NOMO-1 treated with DMSO at 0.1 percent for 48 hours (cell line): ENCODE data around the gene LRRC52.
A peak's percentile ranks its signal among the peaks of the same experiment; 100 is the strongest.

Experiments used
- DNase-seq: peaks from one replicate; lab custom pipeline; 2025; ENCODE audit not compliant: unreplicated experiment; lab: John Stamatoyannopoulos, UW

LRRC52 gene

DNA sequence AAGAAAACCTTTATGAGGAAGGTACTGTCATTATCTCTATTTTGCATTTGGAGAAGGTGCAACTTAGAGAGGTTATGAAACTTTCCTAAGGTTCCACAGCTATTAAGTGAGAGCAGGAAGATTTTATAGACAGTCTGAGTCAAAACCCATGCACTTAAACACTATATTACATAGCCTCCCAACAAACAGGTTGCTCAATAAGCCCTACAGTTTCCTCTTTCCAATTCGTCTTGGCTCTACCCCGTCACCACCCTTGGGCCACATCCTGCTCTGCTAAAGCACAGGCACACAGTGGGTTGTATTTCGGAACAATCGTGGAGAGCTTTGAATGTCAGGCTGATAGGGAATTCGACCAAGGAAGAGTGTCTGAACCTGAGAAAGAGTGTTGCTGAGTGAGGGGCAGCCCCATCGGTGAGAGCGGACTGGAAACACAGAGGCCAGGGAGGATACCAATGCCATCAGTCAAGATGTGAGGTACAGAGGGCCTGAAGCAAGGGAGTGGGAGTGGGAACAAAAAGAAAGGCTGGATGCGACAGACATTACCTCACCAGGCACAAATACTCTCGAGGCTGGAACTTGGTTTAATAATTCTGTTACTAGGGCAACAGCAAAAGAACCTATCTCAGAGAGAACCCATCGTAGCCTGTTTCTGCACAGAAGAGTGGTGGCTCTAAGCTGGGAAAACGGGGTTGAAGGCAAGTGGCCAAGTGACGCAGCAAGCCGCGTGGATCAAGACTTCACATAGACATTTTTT is 6.3 kb upstream of the LRRC52 start:
- peak; percentile 99 for DNase-seq

DNA sequence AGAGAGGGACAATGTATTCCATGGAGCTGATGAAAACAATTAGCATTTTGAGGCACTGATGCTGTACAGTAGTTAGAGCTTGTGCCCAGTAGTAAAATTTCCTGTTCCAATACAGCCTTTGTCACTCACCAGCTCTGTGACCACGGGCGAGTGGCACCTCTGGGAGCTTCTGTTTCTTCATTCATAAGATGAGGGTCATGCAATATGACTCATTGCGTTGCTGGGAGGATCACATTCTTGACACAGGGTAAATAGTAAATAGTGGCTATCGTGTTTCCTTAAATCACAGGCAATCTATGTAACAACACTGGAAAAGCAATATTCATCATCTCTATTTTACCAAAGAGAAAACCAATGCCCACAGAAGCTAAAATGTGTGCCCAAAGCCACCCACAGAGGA is 4.5 kb upstream of the LRRC52 start:
- peak; percentile 73 for DNase-seq

GRCh38 chr1:165539908-165540307 is 3.9 kb upstream of the LRRC52 start:
- no peak for DNase-seq

DNA sequence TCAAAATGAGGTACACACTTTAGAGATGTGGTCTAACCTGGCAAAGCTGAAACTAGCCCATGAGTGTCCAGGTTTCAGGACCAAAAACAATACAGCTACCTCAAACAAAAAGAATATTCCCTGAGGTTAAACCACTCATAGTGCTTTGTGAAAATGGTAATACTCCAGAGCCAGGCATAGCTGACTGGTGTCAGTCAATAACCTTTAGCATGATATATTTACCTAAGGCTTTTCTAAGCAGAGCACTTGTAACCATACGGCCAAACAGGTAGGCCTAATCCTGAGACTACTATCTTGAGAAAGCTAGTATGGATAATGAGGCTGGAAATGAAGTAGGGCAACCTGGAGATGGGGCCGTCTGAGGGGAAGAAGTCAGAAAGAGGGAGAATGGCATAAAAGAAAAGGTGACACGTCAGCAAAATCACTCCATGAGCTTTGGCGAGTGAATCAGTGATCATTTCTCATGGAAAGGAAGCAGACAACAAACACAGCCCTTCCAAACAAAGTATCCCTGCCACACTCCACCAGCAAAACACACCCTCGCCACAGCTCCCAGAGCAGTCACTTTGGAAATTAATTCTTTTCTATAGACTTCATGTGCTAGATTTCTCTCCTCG is 1.7 kb upstream of the LRRC52 start:
- DNase-seq, result no peak

GRCh38 chr1:165542647-165543046 is 1.2 kb upstream of the LRRC52 start:
- no peak for DNase-seq

DNA sequence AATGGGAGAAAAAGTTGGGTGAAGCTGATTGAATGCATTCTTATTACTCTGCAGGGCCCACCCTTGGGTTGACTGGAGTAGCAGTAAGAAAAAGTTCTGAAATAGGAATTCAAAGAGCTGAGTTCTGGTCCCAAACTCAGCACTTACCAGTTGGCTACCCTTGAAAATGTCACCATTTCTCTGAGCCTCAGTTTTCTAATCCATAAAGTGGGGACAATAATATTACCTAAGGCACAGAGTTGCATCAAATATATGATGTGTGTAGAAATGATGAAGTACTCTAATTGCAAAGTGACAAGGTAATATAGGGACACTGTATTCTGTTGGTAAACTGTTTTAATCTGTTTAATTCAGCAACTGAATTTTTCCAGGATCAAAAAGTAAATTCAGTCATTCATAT is 1.2 kb downstream of the LRRC52 start:
- DNase-seq, result no peak

- no peak for DNase-seq
These were observed 2.2 kb downstream of the LRRC52 start for GRCh38 chr1:165545974-165546373.

GRCh38 chr1:165549973-165550372 is 6.2 kb downstream of the LRRC52 start:
- no peak for DNase-seq

DNA sequence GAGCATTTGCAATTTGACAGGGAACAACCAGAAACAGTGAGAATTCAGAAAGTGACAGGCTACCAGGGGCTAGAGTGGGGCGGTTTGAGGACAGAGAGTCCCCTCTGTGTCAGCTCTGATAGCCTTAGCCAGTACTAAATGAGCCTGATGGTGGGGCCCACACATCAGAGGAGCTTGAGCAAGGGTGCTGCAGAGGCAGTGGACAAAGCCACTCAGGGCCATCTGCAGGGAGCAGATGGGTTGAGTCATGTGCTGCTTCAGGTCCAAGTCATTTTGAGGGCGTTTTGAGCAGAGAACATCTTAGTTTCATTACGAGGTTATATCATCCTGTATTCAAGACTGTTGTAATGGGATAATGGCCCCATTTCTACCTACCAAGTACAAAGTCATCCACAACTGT is 7.7 kb downstream of the LRRC52 start:
- DNase-seq, result no peak

DNA sequence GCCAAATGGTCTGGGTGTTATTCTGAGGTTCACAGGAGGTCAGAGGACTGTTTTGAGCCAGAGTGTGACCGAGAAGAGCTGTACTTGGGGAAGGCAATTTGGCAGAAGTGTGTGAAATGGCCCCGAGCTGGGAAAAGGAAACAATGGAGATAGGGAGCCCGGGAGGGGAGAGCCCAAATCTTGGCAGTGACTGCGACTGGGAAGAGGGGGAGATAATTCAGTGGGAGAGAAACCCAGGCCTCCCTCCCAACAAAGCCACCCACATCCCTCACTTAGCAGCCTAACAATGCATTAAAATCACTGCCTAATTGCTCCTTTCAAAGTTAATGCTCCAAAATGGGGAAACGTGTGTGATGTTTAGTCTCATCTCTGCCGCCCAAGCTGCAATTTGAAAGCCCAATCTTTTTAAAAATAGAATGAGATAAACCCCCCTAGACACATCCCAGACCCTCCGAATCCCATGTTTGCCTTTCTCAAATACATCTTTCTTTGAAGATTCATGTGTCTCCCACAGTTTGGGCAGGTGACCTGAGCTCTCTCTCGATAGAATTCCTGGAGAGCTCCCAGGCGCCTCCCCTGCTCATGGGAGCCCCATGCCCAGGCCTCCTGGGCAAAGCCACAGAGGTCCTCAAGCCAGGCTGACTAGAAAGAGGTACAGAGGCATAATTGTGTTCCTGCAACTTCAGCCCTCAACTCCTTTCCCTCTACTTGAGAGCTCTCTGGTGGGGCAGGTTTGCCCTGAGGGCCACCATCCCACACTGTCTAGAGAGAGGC is 17.3 kb downstream of the LRRC52 start:
- DNase-seq, result no peak

DNA sequence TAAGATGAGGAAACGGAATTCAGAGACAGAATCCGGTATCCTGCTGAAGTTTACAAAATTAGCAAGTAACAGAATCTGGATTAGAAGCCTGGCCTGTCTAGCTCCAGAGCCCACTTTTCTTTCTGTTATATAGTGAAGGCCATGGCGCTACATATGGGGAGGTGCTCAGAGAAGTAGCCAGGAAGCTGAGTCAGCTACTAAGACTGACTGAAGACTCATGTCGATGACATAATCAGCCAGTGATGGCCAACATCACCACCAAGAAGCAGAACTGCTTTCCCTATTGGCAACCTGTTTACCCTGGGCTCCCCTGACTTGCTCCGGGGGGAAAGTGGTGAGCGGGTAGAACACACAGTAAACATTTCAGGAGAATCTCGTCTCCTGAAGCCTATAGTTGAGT is 18.8 kb downstream of the LRRC52 start:
- peak; percentile 22 for DNase-seq

DNA sequence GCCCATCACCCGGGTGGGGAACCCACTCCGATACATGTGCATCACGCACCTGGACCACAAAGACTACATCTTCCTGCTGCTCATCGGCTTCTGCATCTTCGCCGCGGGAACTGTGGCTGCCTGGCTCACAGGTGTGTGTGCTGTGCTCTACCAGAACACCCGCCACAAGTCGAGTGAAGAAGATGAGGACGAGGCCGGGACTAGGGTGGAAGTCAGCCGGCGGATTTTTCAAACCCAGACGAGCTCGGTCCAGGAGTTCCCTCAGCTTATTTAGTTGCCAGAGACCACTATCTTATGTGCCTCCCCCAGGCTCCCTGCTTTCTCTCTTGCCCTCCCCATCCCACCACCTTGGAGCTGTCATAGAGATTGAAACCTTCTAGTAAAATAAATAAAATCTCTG is 19.8 kb downstream of the LRRC52 start:
- DNase-seq, result no peak

DNA sequence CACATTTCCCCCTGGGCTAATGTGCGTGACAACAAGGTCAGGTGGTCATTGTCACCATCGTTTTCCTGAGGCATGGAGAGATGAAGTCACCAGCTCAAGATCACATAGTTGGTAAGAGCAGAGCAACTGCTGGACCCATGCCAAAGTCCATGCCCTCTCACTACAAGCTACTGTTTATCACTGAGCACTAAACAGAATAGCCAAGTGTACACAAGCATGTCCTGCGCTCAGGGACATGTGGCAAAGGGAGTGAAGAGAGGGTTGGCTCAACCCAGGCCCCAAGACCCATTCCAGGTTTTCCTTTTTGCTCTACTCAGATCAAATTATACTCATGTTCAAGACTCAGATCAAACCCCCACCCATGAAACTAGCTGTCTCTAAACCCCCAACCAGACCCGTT is 20.8 kb downstream of the LRRC52 start:
- DNase-seq, result no peak

DNA sequence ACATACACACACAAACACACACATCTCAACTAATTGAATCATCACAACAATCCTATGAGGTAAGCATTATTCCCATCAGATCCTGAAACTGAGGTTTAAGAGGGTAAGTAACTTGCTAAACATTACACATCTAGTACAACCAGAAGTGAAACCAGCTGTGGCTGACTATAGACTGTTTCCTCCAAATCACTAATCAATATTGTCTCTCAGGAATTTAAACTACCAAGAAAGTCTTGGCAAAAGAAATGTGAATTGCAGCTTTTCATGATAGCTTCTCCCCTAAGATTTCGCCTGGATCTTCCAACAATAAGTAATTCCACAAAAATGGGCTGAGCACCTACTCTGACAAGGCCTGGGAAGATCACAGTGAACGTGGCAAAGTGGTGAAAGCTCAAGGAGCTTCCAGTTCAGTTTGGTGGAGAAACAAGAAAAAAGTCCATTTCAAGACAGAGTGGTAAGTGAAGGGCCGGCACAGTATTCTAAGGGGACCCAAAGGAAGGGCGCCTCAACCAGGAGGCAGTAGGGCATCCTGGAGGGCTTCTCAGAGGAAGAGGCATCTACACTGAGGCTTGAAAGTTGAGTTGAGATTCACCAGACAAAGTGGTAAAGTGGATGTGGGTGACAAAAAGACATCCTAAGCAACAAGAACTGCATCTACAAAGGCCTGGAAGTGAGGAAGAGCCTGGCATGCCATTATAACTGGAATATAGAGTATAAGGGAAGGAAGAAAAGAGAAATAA is 22.1 kb downstream of the LRRC52 start:
- no peak for DNase-seq

- no peak for DNase-seq
These were observed 26.3 kb downstream of the LRRC52 start for GRCh38 chr1:165570078-165570477.

DNA sequence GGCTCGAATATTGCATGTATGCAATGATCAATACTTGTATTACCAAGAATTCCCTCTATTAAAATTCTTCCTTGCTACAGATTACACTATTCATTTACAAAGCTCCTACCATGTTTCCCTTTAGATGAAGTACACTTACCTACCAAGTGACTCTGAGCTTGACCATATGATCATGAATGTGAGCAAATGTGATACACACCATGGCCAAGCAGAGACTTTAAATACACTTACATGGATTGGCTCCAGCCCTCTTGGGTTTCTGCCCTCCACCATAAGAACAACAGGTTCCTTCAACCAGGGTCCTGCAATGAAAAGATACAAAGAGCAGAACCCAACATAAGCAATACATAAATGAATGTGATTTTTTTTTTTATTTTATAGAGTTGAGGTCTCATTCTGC is 30.0 kb downstream of the LRRC52 start:
- no peak for DNase-seq

DNA sequence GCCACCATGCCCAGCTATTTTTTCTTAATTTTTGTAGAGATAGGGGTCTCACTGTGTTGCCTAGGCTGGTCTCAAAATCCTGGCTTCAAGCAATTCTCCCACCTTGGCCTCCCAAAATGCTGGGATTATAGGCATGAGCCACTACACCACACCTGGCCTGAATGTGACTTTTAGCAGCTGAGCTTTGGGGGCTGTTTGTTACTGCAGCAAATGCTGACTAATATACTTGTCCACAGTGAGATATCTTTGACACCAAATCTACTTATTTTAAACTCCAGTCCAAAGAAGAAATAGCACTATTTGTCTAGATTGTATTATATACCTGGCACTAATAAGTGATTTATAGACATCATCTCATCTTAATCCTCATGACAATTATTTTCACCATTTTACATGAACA is 30.5 kb downstream of the LRRC52 start:
- no peak for DNase-seq

- DNase-seq, result no peak
These were observed 31.8 kb downstream of the LRRC52 start for GRCh38 chr1:165575468-165576099.

DNA sequence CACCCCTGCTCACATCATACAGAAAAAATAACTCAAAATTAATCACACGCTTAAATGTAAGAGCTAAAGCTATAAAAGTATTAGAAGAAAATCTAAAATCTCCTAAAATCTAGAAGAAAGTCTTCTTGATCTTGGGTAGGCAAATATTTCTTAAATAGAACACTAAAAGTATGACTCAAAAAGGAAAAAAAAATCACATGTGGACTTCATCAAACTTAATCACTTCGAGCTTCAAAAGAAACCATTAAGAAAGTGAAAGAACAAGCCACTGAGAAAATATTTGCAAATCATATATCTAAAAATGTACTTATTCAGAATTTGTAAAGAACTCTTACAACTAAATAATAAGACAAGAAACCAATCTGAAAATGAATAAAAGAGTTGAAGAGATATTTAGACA is 32.7 kb downstream of the LRRC52 start:
- DNase-seq, result no peak

GRCh38 chr1:165577707-165578106 is 33.9 kb downstream of the LRRC52 start:
- DNase-seq, result no peak
